Ectodermal cell (in vitro differentiated cells): ENCODE results near the gene ACBD7. TPM values are rescaled to one million over a fixed set of nuclear protein-coding genes. Genes with fewer than 3 reads are reported as not detected.

Experiments
- H3K27ac ChIP-seq: 2 replicates; pipeline ENCODE4 v1.7.0; 2013; ENCODE audit warnings: mild to moderate bottlenecking, low read depth, low read length; ENCODE audit not compliant: insufficient read depth, poor library complexity, severe bottlenecking
- H3K27me3 ChIP-seq: 2 replicates; pipeline ENCODE4 v1.7.0; 2013; ENCODE audit warnings: mild to moderate bottlenecking, low read length; ENCODE audit not compliant: insufficient read depth, control insufficient read depth, poor library complexity, severe bottlenecking
- H3K36me3 ChIP-seq: one replicate; pipeline ENCODE4 v1.7.0; 2013; ENCODE audit warnings: low read length; ENCODE audit not compliant: control insufficient read depth, insufficient read depth
- H3K4me1 ChIP-seq: one replicate; pipeline ENCODE4 v1.7.0; 2013; ENCODE audit warnings: low read length; ENCODE audit not compliant: control insufficient read depth, insufficient read depth
- H3K4me3 ChIP-seq: 2 replicates; pipeline ENCODE4 v1.7.0; 2013; ENCODE audit warnings: low read depth, low read length, control low read depth; ENCODE audit not compliant: insufficient read depth
- H3K9me3 ChIP-seq: 2 replicates; pipeline ENCODE4 v1.7.0; 2013; ENCODE audit warnings: mild to moderate bottlenecking, low read length, moderate library complexity; ENCODE audit not compliant: control insufficient read depth
- WGBS, 2 experiments: methylation state at CpG; one replicate each; pipeline ENCODE4 v1.1.7; 2013; ENCODE audit warnings: missing lambda C conversion rate in 2 of 2; 5-methylcytosine and 5-hydroxymethylcytosine counted together
- polyA plus RNA-seq, 4 experiments: library from polyadenylated mRNA; stranded (reverse); fragments of 50-300 nt; gene quantifications; one replicate each; pipeline ENCODE4 v1.2.3, GENCODE V29; 2013

Gene ACBD7
- 32.8 TPM for polyA plus RNA-seq (2013, experiment 1 of 4)
- 40.3 TPM for polyA plus RNA-seq (2013, experiment 2 of 4)
- polyA plus RNA-seq (2013, experiment 3 of 4) = 28.7 TPM
- polyA plus RNA-seq (2013, experiment 4 of 4) = 29.9 TPM

- H3K36me3 ChIP-seq = no peaks in the 10 kb centered on the region
- peaks cover 6% of the 10 kb centered on the region for H3K4me1 ChIP-seq
- H3K9me3 ChIP-seq = no peaks in the 10 kb centered on the region
- H3K4me3 ChIP-seq = peak within 1 kb of the TSS; percentile 62
- no peak within 1 kb of the TSS for H3K27ac ChIP-seq
- H3K27me3 ChIP-seq = no peaks in the 10 kb centered on the region
- 2 to 6% methylated on average over 57 to 60 of the region's 63 CpGs for WGBS, 2 experiments
Observed at GRCh38 chr10:15088428-15089261, at the start of gene ACBD7. Gene ACBD7, minus strand, starts transcription at chr10:15088776. Its CDS starts 48 bp downstream, at chr10:15088728.

DNA sequence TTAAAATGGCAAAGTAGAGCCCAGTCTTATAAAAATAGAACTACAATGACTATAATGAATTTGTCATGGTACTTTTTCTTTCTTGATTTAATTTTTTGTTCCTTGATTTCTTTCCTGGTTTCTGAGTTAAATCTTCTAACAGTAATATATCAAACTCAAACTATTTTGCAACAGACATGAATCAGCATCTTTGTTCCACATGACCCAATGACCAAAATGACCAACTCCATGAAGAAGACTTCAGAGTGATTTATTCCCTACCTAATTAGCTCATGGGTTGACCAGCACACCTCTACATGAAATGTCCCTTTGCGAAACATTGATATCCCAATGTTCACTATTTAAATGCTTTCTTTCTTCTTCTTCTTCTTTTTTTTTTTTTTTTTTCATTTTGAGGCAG is 49.1 kb upstream of the ACBD7 start:
- no peak overlapping the region for H3K4me3 ChIP-seq
- H3K36me3 ChIP-seq = peaks cover 7% of the 10 kb centered on the region
- 90% methylated on average over 1 of the region's 1 CpG for WGBS, 2 experiments
- H3K4me1 ChIP-seq = no peaks in the 10 kb centered on the region
- H3K9me3 ChIP-seq = no peaks in the 10 kb centered on the region
- no peak overlapping the region for H3K27ac ChIP-seq
- H3K27me3 ChIP-seq = no peaks in the 10 kb centered on the region

DNA sequence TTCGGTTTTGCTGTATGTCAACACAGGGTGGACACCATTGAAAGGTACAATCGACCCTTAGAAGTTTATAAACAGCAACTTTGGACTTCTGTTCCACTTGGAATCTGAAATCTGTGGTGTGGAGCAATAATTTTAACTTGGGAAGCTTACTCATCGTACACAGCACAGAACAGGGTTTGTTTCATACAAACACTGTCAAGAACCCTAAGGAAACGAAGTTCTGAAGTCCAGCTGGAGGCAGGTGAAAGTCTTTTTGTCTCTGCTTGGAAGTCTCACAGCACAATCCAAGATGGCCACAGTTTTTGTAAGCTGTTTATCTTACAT is 48.4 kb upstream of the ACBD7 start:
- Histone ChIP-seq H3K9me3 (no peaks in the 10 kb centered on the region), H3K36me3 (peaks cover 7% of the 10 kb centered on the region), H3K27ac (no peak overlapping the region), H3K27me3 (no peaks in the 10 kb centered on the region), H3K4me1 (no peaks in the 10 kb centered on the region), H3K4me3 (no peak overlapping the region)
- WGBS, 2 experiments = 94 to 95% methylated on average over 4 of the region's 4 CpGs

GRCh38 chr10:15136129-15137035 is 47.8 kb upstream of the ACBD7 start:
- WGBS, 2 experiments = 90 to 94% methylated on average over 10 to 11 of the region's 11 CpGs

DNA sequence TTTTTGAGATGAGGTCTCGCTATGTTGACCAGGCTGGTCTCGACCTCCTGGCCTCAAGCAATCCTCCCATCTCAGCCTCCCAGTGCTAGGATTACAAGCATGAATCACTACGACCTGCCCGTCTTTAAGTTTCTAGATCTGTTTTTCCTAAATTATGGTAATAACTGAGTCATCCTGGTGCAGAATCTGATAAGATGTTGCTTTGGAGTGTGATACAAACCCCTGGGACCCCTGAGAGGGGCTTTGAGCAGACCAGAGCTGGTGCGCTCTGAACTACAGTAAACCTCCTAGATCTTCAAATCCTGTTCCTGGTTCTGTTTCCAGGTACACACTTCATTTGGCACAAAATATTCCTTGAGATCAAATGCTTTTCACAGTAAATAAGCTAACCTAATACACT is 42.8 kb upstream of the ACBD7 start:
- Histone ChIP-seq H3K9me3 (no peaks in the 10 kb centered on the region), H3K4me1 (no peaks in the 10 kb centered on the region), H3K27ac (no peak overlapping the region), H3K36me3 (peaks cover 11% of the 10 kb centered on the region), H3K27me3 (no peaks in the 10 kb centered on the region), H3K4me3 (no peak overlapping the region)
- WGBS, 2 experiments = 92 to 93% methylated on average over 5 of the region's 5 CpGs

More at GRCh38 chr10:15136129-15137035, 47.8 kb upstream of the ACBD7 start:
- no peaks in the 10 kb centered on the region for H3K9me3 ChIP-seq
- no peak overlapping the region for H3K27ac ChIP-seq
- H3K4me3 ChIP-seq = no peak overlapping the region
- no peaks in the 10 kb centered on the region for H3K4me1 ChIP-seq
- H3K36me3 ChIP-seq = peaks cover 7% of the 10 kb centered on the region
- no peaks in the 10 kb centered on the region for H3K27me3 ChIP-seq

- Histone ChIP-seq H3K36me3 (peaks cover 14% of the 10 kb centered on the region), H3K9me3 (no peaks in the 10 kb centered on the region), H3K27me3 (no peaks in the 10 kb centered on the region), H3K27ac (no peak overlapping the region), H3K4me1 (no peaks in the 10 kb centered on the region), H3K4me3 (no peak overlapping the region)
- WGBS, 2 experiments = 97 to 98% methylated on average over 3 of the region's 3 CpGs
Observed at GRCh38 chr10:15124908-15125307, 36.3 kb upstream of the ACBD7 start.

- no peak overlapping the region for H3K27ac ChIP-seq
- H3K27me3 ChIP-seq = no peaks in the 10 kb centered on the region
- no peaks in the 10 kb centered on the region for H3K9me3 ChIP-seq
- H3K4me3 ChIP-seq = no peak overlapping the region
- 93 to 98% methylated on average over 9 of the region's 9 CpGs for WGBS, 2 experiments
- H3K36me3 ChIP-seq = peaks cover 17% of the 10 kb centered on the region
- no peaks in the 10 kb centered on the region for H3K4me1 ChIP-seq
Observed at GRCh38 chr10:15124190-15124589, 35.6 kb upstream of the ACBD7 start.

DNA sequence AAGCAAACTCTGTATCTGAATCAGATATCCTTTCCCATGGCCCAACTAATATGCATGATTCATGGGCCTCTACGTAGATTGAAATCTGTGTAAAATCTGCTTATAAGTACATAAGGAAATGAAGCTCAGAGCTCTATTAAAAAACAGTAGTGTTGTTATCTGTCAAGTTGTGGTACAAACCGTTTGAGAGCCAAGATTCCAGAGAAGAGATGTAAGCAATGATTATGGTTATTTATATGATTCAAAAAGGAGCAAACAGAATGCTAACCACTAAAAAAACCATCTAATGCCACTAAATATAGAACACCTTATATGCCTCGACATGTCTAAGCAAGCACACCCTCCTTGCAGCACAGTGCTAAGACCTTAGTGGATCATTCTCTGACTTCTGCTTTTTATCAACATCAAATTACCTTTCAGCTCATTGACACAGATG is 35.2 kb upstream of the ACBD7 start:
- H3K36me3 ChIP-seq = peaks cover 22% of the 10 kb centered on the region
- H3K9me3 ChIP-seq = no peaks in the 10 kb centered on the region
- H3K27ac ChIP-seq = no peak overlapping the region
- 95 to 99% methylated on average over 3 of the region's 3 CpGs for WGBS, 2 experiments
- no peaks in the 10 kb centered on the region for H3K27me3 ChIP-seq
- no peak overlapping the region for H3K4me3 ChIP-seq
- H3K4me1 ChIP-seq = no peaks in the 10 kb centered on the region

GRCh38 chr10:15122477-15123030 is 34.0 kb upstream of the ACBD7 start:
- Histone ChIP-seq H3K36me3 (peaks cover 24% of the 10 kb centered on the region), H3K27me3 (no peaks in the 10 kb centered on the region), H3K27ac (no peak overlapping the region), H3K4me1 (no peaks in the 10 kb centered on the region), H3K9me3 (no peaks in the 10 kb centered on the region), H3K4me3 (no peak overlapping the region)
- 95 to 97% methylated on average over 8 of the region's 9 CpGs for WGBS, 2 experiments

DNA sequence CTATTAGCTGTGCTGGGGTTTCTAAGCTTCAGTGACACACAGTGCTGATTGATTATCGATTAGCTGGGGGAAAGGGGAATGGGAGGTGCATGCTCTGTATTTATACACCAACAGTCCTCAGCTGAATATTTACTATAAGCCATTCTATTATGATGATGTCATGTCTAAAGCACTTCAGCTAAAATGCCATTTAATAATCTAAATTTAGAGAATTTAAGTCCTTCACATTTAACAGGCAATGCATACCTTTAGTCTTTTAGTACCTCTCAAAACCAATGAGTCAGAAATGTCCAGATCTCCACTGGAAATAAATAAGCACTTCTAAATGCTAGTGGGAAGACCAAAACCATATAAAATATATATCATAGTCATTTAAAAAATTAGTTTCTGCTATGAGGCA is 33.1 kb upstream of the ACBD7 start:
- H3K4me1 ChIP-seq = no peaks in the 10 kb centered on the region
- H3K4me3 ChIP-seq = no peak overlapping the region
- H3K27me3 ChIP-seq = no peaks in the 10 kb centered on the region
- H3K27ac ChIP-seq = no peak overlapping the region
- 80% methylated on average over 1 of the region's 1 CpG; no CpG with 5 or more reads in 1 of the 2 experiments for WGBS, 2 experiments
- peaks cover 23% of the 10 kb centered on the region for H3K36me3 ChIP-seq
- no peaks in the 10 kb centered on the region for H3K9me3 ChIP-seq
